ENCODE results near the gene ADARB2. TPM values are rescaled to one million over a fixed set of nuclear protein-coding genes. Genes with fewer than 3 reads are reported as not detected.

Gene ADARB2
- total RNA-seq, 1 donor from 2014 or later: not detected

DNA sequence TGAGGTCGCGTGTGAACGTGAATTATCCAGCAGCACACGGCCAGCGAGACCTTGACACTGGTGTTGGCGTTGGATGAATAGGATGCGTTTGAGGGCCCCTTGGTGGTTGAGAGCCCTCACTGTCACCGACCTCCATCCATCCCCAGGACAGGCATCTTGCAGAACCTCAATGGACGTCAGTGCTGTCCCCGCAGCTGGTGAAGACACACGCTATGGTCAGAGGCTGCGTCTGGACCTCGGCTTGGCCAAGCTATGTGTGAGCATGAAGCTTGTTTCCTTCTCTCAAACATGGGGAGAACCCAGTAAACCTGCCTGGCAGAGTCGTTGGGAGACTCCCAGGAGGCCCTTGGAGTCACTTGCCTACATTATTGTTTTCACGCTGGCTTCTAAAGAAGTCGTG lies 229.2 kb downstream of the ADARB2 start:
- no peaks in the 10 kb centered on the region for H3K4me1 ChIP-seq
- DNase-seq (ENCODE audit: low spot score in 2 of 2): no peak
- H3K27ac ChIP-seq: no peak overlapping the region
- intact Hi-C loops (cut with DNase I): no loop called here
- H3K27me3 ChIP-seq: no peaks in the 10 kb centered on the region
- TF ChIP-seq, protein P1, sequence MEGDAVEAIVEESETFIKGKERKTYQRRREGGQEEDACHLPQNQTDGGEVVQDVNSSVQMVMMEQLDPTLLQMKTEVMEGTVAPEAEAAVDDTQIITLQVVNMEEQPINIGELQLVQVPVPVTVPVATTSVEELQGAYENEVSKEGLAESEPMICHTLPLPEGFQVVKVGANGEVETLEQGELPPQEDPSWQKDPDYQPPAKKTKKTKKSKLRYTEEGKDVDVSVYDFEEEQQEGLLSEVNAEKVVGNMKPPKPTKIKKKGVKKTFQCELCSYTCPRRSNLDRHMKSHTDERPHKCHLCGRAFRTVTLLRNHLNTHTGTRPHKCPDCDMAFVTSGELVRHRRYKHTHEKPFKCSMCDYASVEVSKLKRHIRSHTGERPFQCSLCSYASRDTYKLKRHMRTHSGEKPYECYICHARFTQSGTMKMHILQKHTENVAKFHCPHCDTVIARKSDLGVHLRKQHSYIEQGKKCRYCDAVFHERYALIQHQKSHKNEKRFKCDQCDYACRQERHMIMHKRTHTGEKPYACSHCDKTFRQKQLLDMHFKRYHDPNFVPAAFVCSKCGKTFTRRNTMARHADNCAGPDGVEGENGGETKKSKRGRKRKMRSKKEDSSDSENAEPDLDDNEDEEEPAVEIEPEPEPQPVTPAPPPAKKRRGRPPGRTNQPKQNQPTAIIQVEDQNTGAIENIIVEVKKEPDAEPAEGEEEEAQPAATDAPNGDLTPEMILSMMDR (IDR thresholded peaks at IDR 0.05): no peak
- no peak overlapping the region for H3K4me3 ChIP-seq
- no peaks in the 10 kb centered on the region for H3K9me3 ChIP-seq
- no peaks in the 10 kb centered on the region for H3K36me3 ChIP-seq

DNA sequence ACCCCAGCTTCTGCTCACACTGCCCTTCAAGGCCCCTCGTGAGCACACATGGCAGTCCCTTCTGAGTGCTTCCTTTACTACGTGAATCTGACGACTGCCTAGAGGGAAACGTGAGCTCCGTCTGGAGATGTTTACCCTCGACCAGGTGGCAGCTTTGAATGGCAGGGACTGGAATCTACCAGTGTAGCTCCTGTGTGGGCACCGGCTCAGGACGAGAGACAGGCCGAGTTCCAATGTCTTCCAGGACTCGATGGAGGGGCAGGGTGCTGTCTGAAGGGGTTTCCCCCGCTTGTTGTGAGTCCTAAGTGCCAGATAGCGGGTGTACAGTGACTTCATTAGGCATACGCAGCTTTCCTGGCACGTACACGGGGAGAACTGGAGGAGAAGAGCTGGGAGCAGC lies 229.9 kb downstream of the ADARB2 start:
- Histone ChIP-seq H3K4me3 (no peak overlapping the region), H3K36me3 (no peaks in the 10 kb centered on the region), H3K9me3 (no peaks in the 10 kb centered on the region), H3K27me3 (no peaks in the 10 kb centered on the region), H3K4me1 (no peaks in the 10 kb centered on the region), H3K27ac (no peak overlapping the region)
- intact Hi-C loops (cut with DNase I): no loop called here
- TF ChIP-seq, protein P1 (IDR thresholded peaks at IDR 0.05): no peak
- no peak for DNase-seq (ENCODE audit: low spot score in 2 of 2)

- no peak overlapping the region for H3K27ac ChIP-seq
- H3K36me3 ChIP-seq: no peaks in the 10 kb centered on the region
- no peak overlapping the region for H3K4me3 ChIP-seq
- H3K9me3 ChIP-seq: no peaks in the 10 kb centered on the region
- H3K4me1 ChIP-seq: no peaks in the 10 kb centered on the region
- no peaks in the 10 kb centered on the region for H3K27me3 ChIP-seq
- no peak for DNase-seq (ENCODE audit: low spot score in 2 of 2)
- TF ChIP-seq, protein P1 (IDR thresholded peaks at IDR 0.05): no peak
- intact Hi-C loops (cut with DNase I): no loop called here
Observed at GRCh38 chr10:1504940-1505339, 232.4 kb downstream of the ADARB2 start.

- DNase-seq (ENCODE audit: low spot score in 2 of 2): no peak
- no peaks in the 10 kb centered on the region for H3K4me1 ChIP-seq
- intact Hi-C loops (cut with DNase I): no loop called here
- H3K27ac ChIP-seq: no peak overlapping the region
- TF ChIP-seq, protein P1 (IDR thresholded peaks at IDR 0.05): no peak
- H3K9me3 ChIP-seq: no peaks in the 10 kb centered on the region
- no peaks in the 10 kb centered on the region for H3K27me3 ChIP-seq
- no peaks in the 10 kb centered on the region for H3K36me3 ChIP-seq
- no peak overlapping the region for H3K4me3 ChIP-seq
Observed at GRCh38 chr10:1504286-1504685, 233.0 kb downstream of the ADARB2 start.

GRCh38 chr10:1502451-1502850 lies 234.9 kb downstream of the ADARB2 start:
- Histone ChIP-seq H3K9me3 (no peaks in the 10 kb centered on the region), H3K36me3 (no peaks in the 10 kb centered on the region), H3K27ac (no peak overlapping the region), H3K27me3 (no peaks in the 10 kb centered on the region), H3K4me1 (no peaks in the 10 kb centered on the region), H3K4me3 (no peak overlapping the region)
- TF ChIP-seq, protein P1 (IDR thresholded peaks at IDR 0.05): no peak
- intact Hi-C loops (cut with DNase I): no loop called here
- no peak for DNase-seq (ENCODE audit: low spot score in 2 of 2)

DNA sequence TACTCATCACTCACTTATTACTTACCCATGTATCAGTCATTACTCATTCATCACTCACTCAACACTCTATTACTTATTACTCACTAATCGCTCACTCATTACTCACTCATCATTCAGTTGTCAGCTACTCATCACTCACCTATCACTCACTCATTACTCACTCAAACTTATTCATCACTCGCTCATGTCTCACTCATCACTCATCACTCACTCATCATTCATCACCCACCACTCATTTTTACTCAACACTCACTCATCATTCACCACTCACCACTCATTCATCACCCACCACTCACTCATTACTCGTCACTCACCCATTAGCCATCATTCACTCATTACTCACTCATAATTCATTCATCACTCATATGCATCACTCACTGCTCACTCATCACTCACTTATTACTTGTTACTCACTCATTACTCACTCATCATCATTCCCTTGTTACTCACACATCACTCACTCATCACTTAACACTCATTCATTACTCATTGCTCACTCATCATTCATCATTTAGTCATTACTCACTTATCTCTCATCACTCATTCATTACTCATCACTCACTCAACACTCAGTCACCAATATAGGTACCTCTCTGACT lies 237.9 kb downstream of the ADARB2 start:
- TF ChIP-seq, protein P1 (IDR thresholded peaks at IDR 0.05): no peak
- no peaks in the 10 kb centered on the region for H3K4me1 ChIP-seq
- no peaks in the 10 kb centered on the region for H3K36me3 ChIP-seq
- no peak overlapping the region for H3K27ac ChIP-seq
- no peaks in the 10 kb centered on the region for H3K9me3 ChIP-seq
- intact Hi-C loops (cut with DNase I): no loop called here
- no peak for DNase-seq (ENCODE audit: low spot score in 2 of 2)
- no peaks in the 10 kb centered on the region for H3K27me3 ChIP-seq
- no peak overlapping the region for H3K4me3 ChIP-seq

All from ascending aorta (tissue), 2 donors.